HG02610 (cell line): ENCODE results near the gene TRMT1L.
"Not testable (repeated sequence)": the region's sequence is repeated elsewhere in the genome, so short reads cannot be mapped to it uniquely, and the experiment has no call there.

ENCODE experiments used
- ATAC-seq: cut with Tn5 transposase; IDR thresholded peaks from one replicate; pipeline ENCODE4 v1.9.1; 2021; ENCODE audit warnings: mild to moderate bottlenecking, moderate library complexity; ENCODE audit not compliant: unreplicated experiment

The TRMT1L gene

GRCh38 chr1:185156854-185157598 is at the start of gene TRMT1L, which contains the start of gene SWT1:
TSS of gene TRMT1L (minus strand) at chr1:185156953. CDS start at chr1:185156712, 241 bp downstream.
TSS of gene SWT1 (plus strand) at chr1:185157167. CDS start at chr1:185160842, 3,675 bp downstream.
- ATAC-seq: peak; percentile 92

- no peak for ATAC-seq
Observed at GRCh38 chr1:185200889-185201288, 44.1 kb upstream of the TRMT1L start.

- ATAC-seq: not testable (repeated sequence)
Observed at GRCh38 chr1:185198712-185199111, 42.0 kb upstream of the TRMT1L start.

- ATAC-seq: no peak
Observed at GRCh38 chr1:185193756-185194155, 37.0 kb upstream of the TRMT1L start.

GRCh38 chr1:185170291-185170848 is 13.6 kb upstream of the TRMT1L start:
- peak; percentile 89 for ATAC-seq

- no peak for ATAC-seq
Observed at GRCh38 chr1:185166106-185166505, 9.4 kb upstream of the TRMT1L start.

GRCh38 chr1:185162491-185162890 is 5.7 kb upstream of the TRMT1L start:
- ATAC-seq: no peak

GRCh38 chr1:185159966-185160365 is 3.2 kb upstream of the TRMT1L start:
- ATAC-seq: no peak

- no peak for ATAC-seq
Observed at GRCh38 chr1:185158800-185159199, 2.0 kb upstream of the TRMT1L start.

- no peak for ATAC-seq
Observed at GRCh38 chr1:185157599-185158412, 1.1 kb upstream of the TRMT1L start.

- ATAC-seq: peak; percentile 23
Observed at GRCh38 chr1:185156288-185156853, 382 bp downstream of the TRMT1L start.

GRCh38 chr1:185155600-185156287 is 1.0 kb downstream of the TRMT1L start:
- ATAC-seq: no peak

GRCh38 chr1:185154912-185155513 is 1.7 kb downstream of the TRMT1L start:
- ATAC-seq: no peak

- ATAC-seq: no peak
Observed at GRCh38 chr1:185152187-185152767, 4.5 kb downstream of the TRMT1L start.

- ATAC-seq: no peak
Observed at GRCh38 chr1:185151215-185151614, 5.5 kb downstream of the TRMT1L start.

GRCh38 chr1:185144233-185144632 is 12.5 kb downstream of the TRMT1L start:
- ATAC-seq: no peak

- no peak for ATAC-seq
Observed at GRCh38 chr1:185139246-185139645, 17.5 kb downstream of the TRMT1L start.

GRCh38 chr1:185137896-185138545 is 18.7 kb downstream of the TRMT1L start:
- no peak for ATAC-seq

GRCh38 chr1:185132534-185132933 is 24.2 kb downstream of the TRMT1L start:
- ATAC-seq: no peak
